GM19239 (cell line): ENCODE results near the gene SLC4A3.
"Not testable (repeated sequence)": the region's sequence is repeated elsewhere in the genome, so short reads cannot be mapped to it uniquely, and the experiment has no call there.

Experiments used
- DNase-seq: peaks from one replicate; pipeline ENCODE4 v3.0.0; 2011; ENCODE audit warnings: low spot score; ENCODE audit not compliant: insufficient read length
- FAIRE-seq: peaks from 2 replicates; lab custom pipeline; 2011; peaks lifted over from hg19 to GRCh38; lab: Jason Lieb, UNC

The SLC4A3 gene

GRCh38 chr2:219668316-219668715 is 40.9 kb downstream of the SLC4A3 start:
- FAIRE-seq (no peak), DNase-seq (no peak)

DNA sequence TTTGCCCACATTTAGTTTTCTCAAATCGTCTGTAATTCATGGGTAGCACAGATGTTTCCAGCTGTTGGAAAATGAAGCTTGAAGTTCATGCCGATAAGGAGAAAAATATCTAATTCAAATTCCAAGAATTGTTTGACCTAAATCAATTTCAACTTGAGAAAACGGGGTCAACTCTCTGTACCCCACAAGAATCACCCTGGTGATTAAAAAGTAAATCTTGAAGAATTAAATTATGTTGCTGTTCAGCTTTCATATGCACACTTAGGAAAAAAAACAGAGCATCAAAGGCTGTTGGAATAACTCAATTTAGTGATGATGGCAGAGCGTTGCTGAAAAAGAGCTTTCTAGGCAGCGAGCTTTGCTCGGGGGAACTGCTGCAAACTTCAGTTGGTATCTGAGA is 43.0 kb downstream of the SLC4A3 start:
- DNase-seq (no peak), FAIRE-seq (no peak)

DNA sequence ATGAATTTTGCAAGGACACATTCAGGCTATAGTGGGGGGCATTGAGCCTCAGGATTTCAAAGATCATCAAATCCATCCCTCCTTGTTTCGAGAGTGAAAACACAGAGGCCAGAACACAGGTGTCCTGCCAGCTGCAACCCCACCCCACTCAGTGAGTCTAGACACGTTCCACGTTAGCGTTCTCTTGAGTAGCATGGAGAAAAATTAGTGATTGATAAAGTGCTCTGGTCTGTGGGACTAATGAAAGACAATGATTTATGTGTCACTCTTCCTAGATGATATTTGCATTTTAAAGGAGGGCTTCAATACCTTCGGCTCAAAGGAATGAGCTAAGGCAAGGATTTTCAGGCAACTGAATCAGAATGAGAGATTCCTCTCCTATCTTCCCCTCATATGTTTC is 43.8 kb downstream of the SLC4A3 start:
- no peak for FAIRE-seq

GRCh38 chr2:219672406-219672805 is 45.0 kb downstream of the SLC4A3 start:
- DNase-seq (no peak), FAIRE-seq (no peak)

More for the DNA sequence above, 43.8 kb downstream of the SLC4A3 start:
- DNase-seq, result no peak

DNA sequence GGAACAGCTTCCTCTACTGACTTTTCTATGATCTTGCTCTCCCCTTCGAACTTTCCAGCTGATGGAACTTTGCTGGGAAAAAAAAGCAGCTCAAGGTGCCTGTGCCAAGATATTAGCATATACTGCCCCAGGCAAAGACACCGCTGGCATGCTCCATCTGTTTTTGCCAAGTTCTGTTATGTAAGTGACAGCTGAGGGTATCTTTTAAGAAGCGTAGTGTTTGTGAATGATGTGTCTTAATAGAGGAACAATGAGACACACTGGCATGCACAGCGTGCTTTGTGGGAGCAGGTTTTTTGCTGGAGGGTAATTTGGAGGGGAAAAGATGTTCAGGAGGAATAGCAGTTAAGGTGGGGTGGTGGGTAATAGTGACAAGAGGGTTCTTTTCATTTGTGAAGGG is 47.8 kb downstream of the SLC4A3 start:
- DNase-seq (no peak), FAIRE-seq (no peak)

DNA sequence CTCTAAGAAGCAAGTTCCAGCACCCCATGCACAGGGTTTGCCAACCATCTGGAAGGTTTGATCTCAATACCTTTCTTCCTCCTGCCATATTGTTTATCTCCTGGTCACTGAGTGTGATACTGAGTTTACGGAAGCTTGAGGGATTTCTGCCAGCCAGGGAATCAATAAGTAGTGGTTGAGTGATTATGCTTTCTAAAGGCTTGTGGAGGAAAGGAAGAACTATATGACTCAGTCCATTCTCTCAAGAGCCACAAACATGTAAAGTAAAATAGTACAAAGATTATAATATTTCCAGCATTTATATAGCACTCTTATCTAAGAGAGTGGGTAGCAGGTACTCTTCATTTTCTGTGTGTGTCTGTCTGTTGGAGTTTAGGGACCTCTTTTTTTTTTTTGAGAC is 49.2 kb downstream of the SLC4A3 start:
- DNase-seq, result no peak
- FAIRE-seq, result no peak

- DNase-seq (no peak), FAIRE-seq (no peak)
Observed at GRCh38 chr2:219679041-219679440, 51.6 kb downstream of the SLC4A3 start.

GRCh38 chr2:219679571-219679970 is 52.1 kb downstream of the SLC4A3 start:
- DNase-seq (no peak), FAIRE-seq (no peak)

DNA sequence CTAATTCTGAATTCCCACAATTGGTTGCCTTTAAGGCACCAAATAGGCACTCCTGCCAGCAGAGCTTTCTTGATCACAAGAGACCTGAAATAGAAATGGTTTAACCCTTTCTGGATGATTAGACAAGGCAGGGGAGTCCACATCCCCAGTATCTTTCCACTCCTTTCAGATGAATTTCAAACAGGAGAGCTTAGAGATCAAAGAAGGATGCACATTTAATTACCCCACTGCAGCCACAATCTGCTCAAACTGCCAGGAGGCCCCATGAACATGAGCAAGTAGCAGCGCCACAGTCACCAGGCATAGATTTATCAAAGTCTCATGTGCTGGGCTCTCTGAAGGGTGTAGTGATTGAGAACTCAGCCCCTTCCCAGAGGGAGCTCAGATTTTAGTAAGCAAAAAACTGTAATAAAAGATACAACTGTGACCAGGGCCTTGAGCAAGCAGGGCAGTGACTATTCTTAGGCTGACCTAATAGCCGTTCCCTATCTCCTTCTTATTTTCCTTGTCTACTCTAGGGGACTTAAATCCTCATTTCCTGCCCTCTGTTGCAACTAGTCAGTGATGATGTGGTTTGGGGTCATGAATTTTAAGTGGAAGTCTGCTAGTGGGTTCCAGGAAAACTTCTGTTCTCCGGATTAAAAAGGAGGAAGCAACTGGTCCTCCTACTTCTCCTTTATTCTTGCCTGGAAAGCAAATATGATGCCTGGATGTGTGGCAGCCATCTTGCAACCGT is 53.7 kb downstream of the SLC4A3 start:
- FAIRE-seq (no peak), DNase-seq (no peak)

GRCh38 chr2:219681694-219682300 is 54.4 kb downstream of the SLC4A3 start:
- FAIRE-seq, result no peak
- DNase-seq, result no peak

GRCh38 chr2:219683474-219683873 is 56.0 kb downstream of the SLC4A3 start:
- not testable (repeated sequence) for FAIRE-seq, DNase-seq

DNA sequence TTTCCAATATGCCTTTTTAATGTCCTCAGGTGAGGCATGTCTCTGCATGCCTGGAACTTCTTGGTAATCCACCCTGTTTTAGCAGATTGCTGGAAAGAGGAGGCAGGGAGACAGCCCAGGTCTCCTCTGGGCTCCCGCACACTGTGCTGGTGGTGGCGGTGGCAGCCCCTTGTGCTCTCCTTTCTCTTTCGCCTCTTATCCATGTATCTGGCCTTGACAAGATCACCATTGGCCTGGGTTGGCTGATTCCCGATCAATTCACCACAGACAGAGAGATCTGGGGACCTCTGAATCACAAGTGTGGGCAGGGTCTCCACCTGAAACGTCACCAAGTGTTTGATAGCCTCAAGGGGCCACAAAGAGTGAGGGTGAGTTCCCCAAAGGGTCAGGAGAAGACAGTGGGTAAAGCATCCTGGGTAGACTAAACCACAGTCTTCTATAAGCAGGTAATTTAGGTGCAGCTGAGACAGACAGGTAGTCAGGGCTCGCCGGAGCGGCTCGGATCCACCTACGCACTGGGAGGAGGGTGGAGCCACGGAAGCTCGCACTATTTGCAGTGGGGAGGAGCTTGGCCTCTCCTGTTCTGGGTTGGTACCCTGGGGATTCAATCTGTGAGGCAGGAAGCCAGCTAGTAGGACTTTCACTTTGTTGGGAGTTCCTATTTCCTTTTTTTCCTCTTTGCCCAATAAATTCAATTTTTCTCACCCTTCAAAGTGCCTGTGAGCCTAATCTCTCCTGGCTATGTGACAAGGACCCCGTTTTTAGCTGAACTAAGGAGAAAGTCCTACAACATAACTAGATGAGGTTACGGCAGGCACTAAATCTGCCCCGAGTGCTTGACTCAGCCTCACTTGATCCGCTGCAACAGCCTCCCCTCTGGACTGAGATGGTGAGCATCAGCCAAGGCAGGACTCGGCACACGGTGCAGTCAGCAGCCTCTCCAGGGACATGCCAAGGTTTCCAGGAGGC is 57.6 kb downstream of the SLC4A3 start:
- peak; percentile 54 for DNase-seq
- peak; percentile 74 for FAIRE-seq

DNA sequence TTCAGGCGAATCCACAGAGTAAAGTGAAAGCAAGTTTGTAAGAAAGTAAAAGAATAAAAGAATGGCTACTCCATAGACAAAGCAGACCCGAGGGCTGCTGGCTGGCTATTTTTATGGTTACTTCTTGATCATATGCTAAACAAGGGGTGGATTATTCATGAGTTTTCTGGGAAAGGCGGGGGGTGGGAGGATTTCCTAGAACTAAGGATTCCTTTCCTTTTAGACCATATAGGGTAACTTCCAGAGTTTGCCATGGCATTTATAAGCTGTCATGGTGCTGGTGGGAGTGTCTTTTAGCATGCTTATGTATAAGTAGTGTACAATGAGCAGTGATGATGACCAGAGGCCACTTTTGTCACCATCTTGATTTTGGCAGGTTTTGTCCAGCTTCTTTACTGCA is 59.8 kb downstream of the SLC4A3 start:
- DNase-seq, result no peak

DNA sequence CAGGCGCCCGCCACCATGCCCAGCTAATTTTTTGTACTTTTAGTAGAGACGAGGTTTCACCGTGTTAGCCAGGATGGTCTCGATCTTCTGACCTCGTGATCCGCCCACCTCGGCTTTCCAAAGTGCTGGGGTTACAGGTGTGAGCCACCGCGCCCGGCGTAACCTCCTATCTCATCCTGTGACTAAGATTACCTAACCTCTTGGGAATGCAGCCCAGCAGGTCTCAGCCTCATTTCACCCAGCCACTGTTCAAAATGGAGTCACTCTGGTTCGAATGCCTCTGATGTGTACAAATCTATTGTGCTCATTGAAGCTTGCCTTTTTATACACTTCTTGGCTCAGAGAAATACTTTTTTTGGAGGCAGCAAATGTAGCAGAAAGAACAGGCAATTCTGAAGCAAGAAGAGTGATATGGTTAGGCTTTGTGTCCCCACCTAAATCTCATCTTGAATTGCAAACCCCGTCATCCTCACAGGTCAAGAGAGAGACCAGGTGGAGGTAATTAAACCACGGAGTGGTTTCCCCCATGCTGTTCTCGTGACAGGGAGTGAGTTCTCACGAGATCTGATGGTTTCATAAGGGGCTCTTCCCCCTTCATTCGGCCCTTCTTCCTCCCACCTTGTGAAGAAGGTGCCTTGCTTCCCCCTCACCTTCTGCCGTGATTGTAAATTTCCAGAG is 60.6 kb downstream of the SLC4A3 start:
- DNase-seq (no peak), FAIRE-seq (no peak)

More for the DNA sequence above, 59.8 kb downstream of the SLC4A3 start:
- no peak for FAIRE-seq

DNA sequence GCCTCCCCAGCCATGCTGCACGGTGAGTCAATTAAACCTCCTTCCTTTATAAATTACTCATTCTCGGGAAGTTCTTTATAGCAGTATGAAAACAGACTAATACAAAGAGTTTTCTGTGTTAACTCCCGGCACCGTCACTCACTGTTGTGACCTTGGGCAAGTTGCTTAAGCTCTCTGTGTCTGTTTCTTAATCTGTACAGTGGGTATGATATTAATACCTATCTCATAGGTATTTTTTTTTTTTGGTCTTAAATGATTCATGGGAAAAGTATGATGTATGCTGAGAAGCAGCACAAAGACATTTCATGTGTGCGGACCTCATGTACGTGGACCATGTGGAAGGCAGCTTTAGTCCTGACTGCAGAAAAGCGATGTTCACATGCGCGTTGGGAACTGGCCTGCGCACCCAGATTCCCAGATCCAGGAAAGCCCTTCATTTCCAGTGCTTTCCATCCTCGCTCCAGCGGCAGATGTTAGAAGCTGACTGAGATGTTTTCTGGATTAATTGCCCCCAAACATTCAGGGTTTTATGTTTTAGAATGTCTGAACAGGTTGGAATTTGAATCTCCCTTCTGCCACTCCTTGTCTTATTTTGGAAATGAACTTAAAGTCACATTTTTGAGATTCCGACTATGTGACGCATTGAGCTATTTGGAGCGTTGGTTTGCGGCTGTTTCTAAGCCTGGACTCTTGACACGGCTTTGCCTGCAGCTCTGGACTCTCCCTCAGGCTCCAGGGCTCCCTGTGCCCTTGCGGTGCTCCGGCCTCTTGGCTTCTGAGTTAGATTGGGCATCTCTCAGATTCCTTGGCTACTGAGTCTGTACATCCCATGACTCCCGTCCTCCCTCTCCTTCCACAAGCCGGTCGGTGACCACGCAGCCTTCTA is 61.4 kb downstream of the SLC4A3 start:
- DNase-seq (no peak), FAIRE-seq (no peak)

- DNase-seq, result peak; percentile 28
- peak; percentile 84 for FAIRE-seq
Observed at GRCh38 chr2:219689676-219690628, 62.5 kb downstream of the SLC4A3 start.

- no peak for DNase-seq
- no peak for FAIRE-seq
Observed at GRCh38 chr2:219691571-219691970, 64.1 kb downstream of the SLC4A3 start.
